IPS DF 6.9 (cell line): ENCODE data around the gene CLEC3B.

Source experiments
- DNase-seq: peaks from one replicate; pipeline ENCODE4 v3.0.0-alpha.2; 2013; ENCODE audit warnings: low read depth, low spot score
- H3K27ac ChIP-seq: one replicate; pipeline ENCODE4 v1.5.1; 2013; ENCODE audit warnings: low read length, control low read depth
- H3K27me3 ChIP-seq: 2 replicates; pipeline ENCODE4 v1.6.1; 2013; ENCODE audit warnings: mild to moderate bottlenecking, low read length; ENCODE audit not compliant: control insufficient read depth, insufficient read depth
- H3K36me3 ChIP-seq: 2 replicates; pipeline ENCODE4 v1.6.1; 2013; ENCODE audit warnings: low read length; ENCODE audit not compliant: control insufficient read depth, insufficient read depth
- H3K4me1 ChIP-seq: 2 replicates; pipeline ENCODE4 v1.6.1; 2013; ENCODE audit warnings: low read length; ENCODE audit not compliant: control insufficient read depth, insufficient read depth
- H3K4me3 ChIP-seq: 2 replicates; pipeline ENCODE4 v1.5.1; 2013; ENCODE audit warnings: mild to moderate bottlenecking, low read length
- H3K9me3 ChIP-seq: 2 replicates; pipeline ENCODE4 v1.6.1; 2013; ENCODE audit warnings: low read length, inconsistent platforms; ENCODE audit not compliant: control insufficient read depth, insufficient read depth
- WGBS: extraction: QIAGEN DNeasy Blood & Tissue Kit; methylation state at CpG from one replicate; pipeline ENCODE4 v1.1.7; 2013; ENCODE audit warnings: mixed read lengths, missing lambda C conversion rate; ENCODE audit not compliant: insufficient read length, insufficient coverage; 5-methylcytosine and 5-hydroxymethylcytosine counted together

The CLEC3B gene

GRCh38 chr3:45002139-45002660, 23.9 kb upstream of the CLEC3B start:
- WGBS = no CpG with 5 or more reads among the region's 2 CpGs
- no peaks in the 10 kb centered on the region for H3K4me1 ChIP-seq
- peaks cover 33% of the 10 kb centered on the region for H3K36me3 ChIP-seq

DNA sequence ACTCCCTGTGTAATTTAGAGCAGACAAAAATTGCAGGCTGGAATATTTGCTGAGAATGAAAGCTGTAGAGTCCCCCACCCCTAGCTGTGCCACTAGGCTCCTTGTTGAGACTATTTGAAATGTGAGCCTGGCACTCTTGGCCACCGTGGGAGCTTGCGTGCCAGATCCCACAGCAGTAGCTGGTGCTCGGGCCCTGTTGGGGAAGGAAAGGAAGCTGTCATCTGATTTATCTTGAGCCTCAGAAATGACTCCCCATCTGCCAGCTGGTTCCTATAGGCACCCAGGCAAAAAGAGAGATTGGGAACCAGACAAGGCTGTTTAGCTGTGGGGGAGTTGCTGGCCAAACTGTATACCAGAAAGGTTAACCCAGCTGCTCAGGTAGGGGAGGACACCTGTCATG, 23.4 kb upstream of the CLEC3B start:
- Histone ChIP-seq H3K9me3 (no peaks in the 10 kb centered on the region), H3K36me3 (peaks cover 37% of the 10 kb centered on the region), H3K27me3 (no peaks in the 10 kb centered on the region), H3K27ac (no peak overlapping the region), H3K4me3 (no peak overlapping the region), H3K4me1 (no peaks in the 10 kb centered on the region)
- no peak for DNase-seq
- no CpG with 5 or more reads among the region's 3 CpGs for WGBS

More at GRCh38 chr3:45002139-45002660, 23.9 kb upstream of the CLEC3B start:
- no peak for DNase-seq
- Histone ChIP-seq H3K9me3 (no peaks in the 10 kb centered on the region), H3K27ac (no peak overlapping the region), H3K27me3 (no peaks in the 10 kb centered on the region), H3K4me3 (no peak overlapping the region)

DNA sequence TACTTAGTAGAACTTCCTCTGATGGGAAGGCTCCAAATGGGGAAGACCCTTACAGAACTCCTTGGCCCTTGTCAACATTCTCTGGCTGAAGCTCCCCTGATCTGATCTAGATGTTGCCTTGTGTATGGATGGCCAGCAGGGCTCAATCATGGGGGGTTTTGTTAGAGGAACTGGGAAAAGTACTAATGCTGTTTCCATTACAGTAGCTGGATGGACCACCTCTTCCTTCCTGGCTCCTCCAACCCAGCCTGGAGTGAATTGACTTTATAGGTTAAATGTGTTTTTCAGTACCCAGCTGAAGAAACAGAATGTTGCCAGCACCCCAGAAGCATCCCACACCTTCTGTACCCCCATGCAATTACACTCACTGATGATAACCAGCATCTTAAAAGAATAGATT, 22.7 kb upstream of the CLEC3B start:
- peaks cover 35% of the 10 kb centered on the region for H3K36me3 ChIP-seq

GRCh38 chr3:45003859-45004258, 22.2 kb upstream of the CLEC3B start:
- DNase-seq = no peak
- H3K36me3 ChIP-seq = peaks cover 35% of the 10 kb centered on the region
- no peaks in the 10 kb centered on the region for H3K27me3 ChIP-seq
- H3K27ac ChIP-seq = no peak overlapping the region
- H3K4me3 ChIP-seq = no peak overlapping the region
- no peaks in the 10 kb centered on the region for H3K4me1 ChIP-seq
- no CpG with 5 or more reads among the region's 2 CpGs for WGBS
- no peaks in the 10 kb centered on the region for H3K9me3 ChIP-seq

More for the DNA sequence above, 22.7 kb upstream of the CLEC3B start:
- H3K4me1 ChIP-seq = no peaks in the 10 kb centered on the region
- no peaks in the 10 kb centered on the region for H3K27me3 ChIP-seq
- H3K9me3 ChIP-seq = no peaks in the 10 kb centered on the region
- H3K27ac ChIP-seq = no peak overlapping the region
- DNase-seq = no peak
- H3K4me3 ChIP-seq = no peak overlapping the region

DNA sequence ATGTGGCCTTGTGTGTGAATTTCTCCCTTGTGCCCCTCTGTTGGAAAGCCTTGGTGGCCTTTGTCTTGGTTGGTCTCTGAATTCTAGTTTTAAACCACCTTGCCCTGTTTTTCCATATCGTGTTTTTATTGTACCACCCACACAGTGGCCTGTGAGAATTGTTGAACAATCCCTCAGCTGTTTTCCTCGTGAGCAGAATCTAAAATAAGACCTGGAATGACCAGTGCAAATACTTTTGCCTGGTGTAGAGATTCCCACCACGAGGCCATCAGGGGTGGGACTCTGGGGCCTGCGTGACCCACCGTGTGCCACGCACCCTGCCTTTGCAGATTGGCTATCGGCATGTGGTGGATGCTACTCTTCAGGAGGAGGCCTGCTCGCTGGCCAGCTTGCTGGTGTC, 19.0 kb upstream of the CLEC3B start:
- H3K27me3 ChIP-seq = no peaks in the 10 kb centered on the region
- no peak for DNase-seq
- no peaks in the 10 kb centered on the region for H3K9me3 ChIP-seq
- H3K4me3 ChIP-seq = no peak overlapping the region
- no peaks in the 10 kb centered on the region for H3K4me1 ChIP-seq
- H3K36me3 ChIP-seq = peaks cover 26% of the 10 kb centered on the region
- no peak overlapping the region for H3K27ac ChIP-seq
- no CpG with 5 or more reads among the region's 8 CpGs for WGBS

- Histone ChIP-seq H3K36me3 (peaks cover 30% of the 10 kb centered on the region), H3K9me3 (no peaks in the 10 kb centered on the region), H3K4me3 (no peak overlapping the region), H3K4me1 (no peaks in the 10 kb centered on the region), H3K27ac (no peak overlapping the region), H3K27me3 (no peaks in the 10 kb centered on the region)
- no CpG with 5 or more reads among the region's 1 CpG for WGBS
- DNase-seq = no peak
These were observed 18.0 kb upstream of the CLEC3B start for GRCh38 chr3:45008117-45008516.

GRCh38 chr3:45009868-45010267, 16.2 kb upstream of the CLEC3B start:
- H3K9me3 ChIP-seq = no peaks in the 10 kb centered on the region
- no peak overlapping the region for H3K4me3 ChIP-seq
- no peaks in the 10 kb centered on the region for H3K4me1 ChIP-seq
- H3K27me3 ChIP-seq = no peaks in the 10 kb centered on the region
- WGBS = no CpG with 5 or more reads among the region's 1 CpG
- H3K27ac ChIP-seq = no peak overlapping the region
- no peak for DNase-seq
- H3K36me3 ChIP-seq = peaks cover 24% of the 10 kb centered on the region

DNA sequence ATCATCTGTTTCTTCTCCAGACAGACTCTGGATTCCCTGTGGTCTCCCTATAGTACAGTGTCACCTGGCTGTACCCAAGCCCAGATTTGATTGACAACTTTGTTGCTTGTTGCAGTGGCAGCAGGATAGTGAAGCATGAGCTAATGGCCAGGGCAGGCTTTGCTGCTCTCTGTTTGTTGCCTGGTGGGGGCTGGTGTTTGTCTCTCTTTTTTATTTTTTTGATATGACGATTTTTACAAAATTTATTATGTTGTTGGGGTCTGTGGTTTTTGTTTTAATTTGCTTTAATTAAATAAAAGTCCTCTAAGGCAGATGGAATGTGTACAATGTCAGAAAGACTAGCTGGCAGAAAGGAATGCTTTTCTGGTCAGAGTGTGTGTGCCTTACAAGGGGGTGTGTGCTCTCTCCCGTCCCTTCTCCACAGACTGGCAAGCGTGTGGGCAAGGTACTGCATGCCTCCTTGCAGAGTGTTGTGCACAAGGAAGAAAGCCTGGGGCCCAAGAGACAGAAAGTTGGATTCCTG, 15.2 kb upstream of the CLEC3B start:
- Histone ChIP-seq H3K4me3 (no peak overlapping the region), H3K36me3 (peaks cover 18% of the 10 kb centered on the region), H3K27ac (no peak overlapping the region), H3K4me1 (no peaks in the 10 kb centered on the region), H3K27me3 (no peaks in the 10 kb centered on the region), H3K9me3 (no peaks in the 10 kb centered on the region)
- DNase-seq = no peak
- 100% methylated on average over 1 of the region's 3 CpGs for WGBS

- Histone ChIP-seq H3K27ac (no peak overlapping the region), H3K9me3 (no peaks in the 10 kb centered on the region), H3K4me3 (no peak overlapping the region), H3K27me3 (no peaks in the 10 kb centered on the region), H3K36me3 (peaks cover 15% of the 10 kb centered on the region), H3K4me1 (0 out of 2 replicates have a peak, but pooled peaks cover 2% of the 10 kb centered on the region)
- DNase-seq = no peak
- no CpG with 5 or more reads among the region's 7 CpGs for WGBS
These were observed 14.2 kb upstream of the CLEC3B start for GRCh38 chr3:45011756-45012508.

GRCh38 chr3:45012577-45012976, 13.5 kb upstream of the CLEC3B start:
- H3K27me3 ChIP-seq = no peaks in the 10 kb centered on the region
- no CpG with 5 or more reads among the region's 4 CpGs for WGBS
- H3K4me3 ChIP-seq = no peak overlapping the region
- no peaks in the 10 kb centered on the region for H3K9me3 ChIP-seq
- no peak for DNase-seq
- H3K27ac ChIP-seq = no peak overlapping the region
- peaks cover 9% of the 10 kb centered on the region; the same call in 1 of the 2 replicates for H3K36me3 ChIP-seq
- H3K4me1 ChIP-seq = 0 out of 2 replicates have a peak, but pooled peaks cover 2% of the 10 kb centered on the region
